ENCODE results near the gene DENND1A.

DENND1A gene

DNA sequence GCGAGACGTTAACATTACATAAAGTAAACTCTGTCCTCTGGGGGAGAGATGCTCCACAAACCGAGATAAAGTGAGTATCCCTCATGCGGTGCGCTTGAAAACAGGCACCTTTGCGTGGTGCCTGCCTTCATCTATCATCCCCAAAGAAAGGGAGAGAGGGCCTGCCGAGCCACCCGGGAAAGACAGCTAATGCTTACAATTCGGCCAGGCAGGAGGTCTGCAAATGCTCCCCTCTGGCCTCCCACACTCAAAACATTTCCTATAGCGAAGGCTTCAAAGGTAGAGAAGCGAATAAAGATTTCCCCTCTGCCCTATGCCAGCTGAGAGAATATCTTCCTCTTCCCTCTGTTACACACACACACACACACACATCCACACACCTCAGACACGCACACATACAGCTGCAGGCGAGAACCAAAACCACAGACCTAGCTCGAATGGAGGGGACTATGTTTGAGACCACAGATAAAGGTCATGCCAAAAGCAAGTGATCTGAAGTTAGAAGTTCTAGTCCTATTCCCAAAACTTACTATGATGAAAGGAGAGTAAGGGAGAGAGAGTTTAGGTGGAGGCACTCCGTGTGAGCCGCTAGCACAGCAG lies 441.1 kb downstream of the DENND1A start:
- no peak overlapping the region for H3K4me3 ChIP-seq (ENCODE audit: low read depth, low read length)
- in situ Hi-C loops (cut with HindIII; ENCODE audit: low sequenced_read_pairs) = no loop called here
- TF ChIP-seq, protein P1, sequence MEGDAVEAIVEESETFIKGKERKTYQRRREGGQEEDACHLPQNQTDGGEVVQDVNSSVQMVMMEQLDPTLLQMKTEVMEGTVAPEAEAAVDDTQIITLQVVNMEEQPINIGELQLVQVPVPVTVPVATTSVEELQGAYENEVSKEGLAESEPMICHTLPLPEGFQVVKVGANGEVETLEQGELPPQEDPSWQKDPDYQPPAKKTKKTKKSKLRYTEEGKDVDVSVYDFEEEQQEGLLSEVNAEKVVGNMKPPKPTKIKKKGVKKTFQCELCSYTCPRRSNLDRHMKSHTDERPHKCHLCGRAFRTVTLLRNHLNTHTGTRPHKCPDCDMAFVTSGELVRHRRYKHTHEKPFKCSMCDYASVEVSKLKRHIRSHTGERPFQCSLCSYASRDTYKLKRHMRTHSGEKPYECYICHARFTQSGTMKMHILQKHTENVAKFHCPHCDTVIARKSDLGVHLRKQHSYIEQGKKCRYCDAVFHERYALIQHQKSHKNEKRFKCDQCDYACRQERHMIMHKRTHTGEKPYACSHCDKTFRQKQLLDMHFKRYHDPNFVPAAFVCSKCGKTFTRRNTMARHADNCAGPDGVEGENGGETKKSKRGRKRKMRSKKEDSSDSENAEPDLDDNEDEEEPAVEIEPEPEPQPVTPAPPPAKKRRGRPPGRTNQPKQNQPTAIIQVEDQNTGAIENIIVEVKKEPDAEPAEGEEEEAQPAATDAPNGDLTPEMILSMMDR (IDR thresholded peaks at IDR 0.05; ENCODE audit: low read depth, low read length, missing control alignments) = no peak
- DNase-seq (ENCODE audit: low read depth) = no peak

DNA sequence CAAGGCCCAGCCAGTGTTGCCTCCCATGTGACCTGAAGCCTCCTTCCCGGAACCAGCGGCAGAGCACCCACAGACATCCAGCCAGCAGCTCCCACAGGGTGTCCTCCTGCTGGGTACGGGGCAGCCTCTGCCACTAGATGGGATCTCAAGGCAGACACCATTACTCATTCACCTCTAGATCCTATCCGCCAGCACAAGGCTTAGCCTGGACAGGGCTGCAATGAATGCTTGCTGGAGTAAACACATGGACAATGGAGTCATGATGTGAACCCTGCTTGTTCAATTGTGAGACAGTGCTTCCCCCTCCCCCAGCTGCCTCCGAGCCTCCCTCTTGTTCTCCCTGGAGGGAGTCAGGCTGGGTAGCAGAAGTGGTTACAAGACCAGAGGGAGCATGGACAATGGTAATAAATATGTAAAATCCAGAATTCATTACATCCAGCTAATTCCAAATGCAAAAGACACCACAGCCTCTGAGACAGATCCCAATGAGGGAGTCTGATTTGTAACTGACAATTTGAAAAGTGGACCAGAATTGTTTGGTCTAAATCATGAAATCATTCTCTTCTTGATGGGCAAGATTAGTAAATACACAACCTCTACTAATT lies 441.9 kb downstream of the DENND1A start:
- DNase-seq (ENCODE audit: low read depth) = no peak
- TF ChIP-seq, protein P1 (IDR thresholded peaks at IDR 0.05; ENCODE audit: low read depth, low read length, missing control alignments) = no peak
- in situ Hi-C loops (cut with HindIII; ENCODE audit: low sequenced_read_pairs) = no loop called here
- H3K4me3 ChIP-seq (ENCODE audit: low read depth, low read length) = no peak overlapping the region

DNA sequence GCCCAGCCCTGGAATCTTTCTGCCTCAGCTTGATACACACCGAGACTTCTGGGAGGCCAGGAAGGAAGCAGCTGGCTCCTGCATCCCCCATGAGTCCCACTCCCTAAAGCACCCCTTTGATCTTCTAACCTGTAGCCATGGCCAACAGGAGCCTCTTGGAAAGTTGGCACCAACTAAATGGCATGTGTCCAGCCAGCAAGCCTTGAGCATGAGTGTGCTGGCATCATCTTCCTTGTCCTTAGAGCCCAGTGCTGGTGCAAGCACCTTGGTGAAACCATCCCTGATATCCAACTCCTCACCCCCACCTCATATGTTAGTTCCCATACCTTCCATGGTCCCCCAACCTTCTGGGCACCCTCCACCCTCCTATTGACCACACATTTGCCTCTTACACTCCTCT lies 443.5 kb downstream of the DENND1A start:
- in situ Hi-C loops (cut with HindIII; ENCODE audit: low sequenced_read_pairs) = no loop called here
- H3K4me3 ChIP-seq (ENCODE audit: low read depth, low read length) = no peak overlapping the region
- no peak for DNase-seq (ENCODE audit: low read depth)
- TF ChIP-seq, protein P1 (IDR thresholded peaks at IDR 0.05; ENCODE audit: low read depth, low read length, missing control alignments) = no peak

DNA sequence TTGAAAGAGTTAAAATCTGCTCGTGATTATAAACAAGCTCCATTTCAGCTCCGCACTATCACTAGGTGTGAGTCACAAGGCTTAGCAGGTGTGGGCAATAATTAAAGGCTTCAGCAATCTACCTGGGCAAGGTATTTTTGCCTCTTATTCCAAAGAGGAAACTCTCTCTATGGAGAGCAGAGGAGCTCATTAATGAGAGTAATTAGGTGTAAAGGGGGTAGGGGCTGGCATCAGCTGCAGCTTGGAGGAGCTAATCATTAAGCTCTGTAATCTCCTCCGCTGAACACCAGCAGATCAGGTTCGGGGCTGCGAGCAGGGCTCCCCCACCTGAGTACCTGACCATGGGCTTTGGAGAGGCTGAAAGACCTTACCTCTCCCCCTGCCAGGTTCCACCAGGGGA lies 444.7 kb downstream of the DENND1A start:
- DNase-seq (ENCODE audit: low read depth) = no peak
- no peak overlapping the region for H3K4me3 ChIP-seq (ENCODE audit: low read depth, low read length)
- in situ Hi-C loops (cut with HindIII; ENCODE audit: low sequenced_read_pairs) = no loop called here
- TF ChIP-seq, protein P1 (IDR thresholded peaks at IDR 0.05; ENCODE audit: low read depth, low read length, missing control alignments) = no peak

DNA sequence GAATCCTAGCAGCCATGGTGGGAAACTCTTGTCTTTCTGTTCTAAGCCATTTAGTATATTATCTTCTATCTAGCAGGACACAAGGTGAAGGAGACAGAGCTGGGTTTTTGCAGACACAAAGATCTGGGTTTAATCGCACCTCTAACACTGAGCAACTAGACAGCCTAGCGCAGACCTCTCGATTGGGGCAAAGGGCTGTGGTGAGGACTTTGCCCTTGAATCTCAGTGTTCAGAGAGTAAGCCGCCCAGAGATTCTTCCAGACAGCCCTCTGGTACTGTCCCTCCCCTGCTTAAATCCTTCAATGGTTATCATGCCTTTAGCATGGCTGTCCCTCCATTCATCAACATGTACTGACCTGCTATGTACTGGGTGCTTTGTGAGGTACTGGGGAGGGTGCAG lies 445.8 kb downstream of the DENND1A start:
- TF ChIP-seq, protein P1 (IDR thresholded peaks at IDR 0.05; ENCODE audit: low read depth, low read length, missing control alignments) = no peak

DNA sequence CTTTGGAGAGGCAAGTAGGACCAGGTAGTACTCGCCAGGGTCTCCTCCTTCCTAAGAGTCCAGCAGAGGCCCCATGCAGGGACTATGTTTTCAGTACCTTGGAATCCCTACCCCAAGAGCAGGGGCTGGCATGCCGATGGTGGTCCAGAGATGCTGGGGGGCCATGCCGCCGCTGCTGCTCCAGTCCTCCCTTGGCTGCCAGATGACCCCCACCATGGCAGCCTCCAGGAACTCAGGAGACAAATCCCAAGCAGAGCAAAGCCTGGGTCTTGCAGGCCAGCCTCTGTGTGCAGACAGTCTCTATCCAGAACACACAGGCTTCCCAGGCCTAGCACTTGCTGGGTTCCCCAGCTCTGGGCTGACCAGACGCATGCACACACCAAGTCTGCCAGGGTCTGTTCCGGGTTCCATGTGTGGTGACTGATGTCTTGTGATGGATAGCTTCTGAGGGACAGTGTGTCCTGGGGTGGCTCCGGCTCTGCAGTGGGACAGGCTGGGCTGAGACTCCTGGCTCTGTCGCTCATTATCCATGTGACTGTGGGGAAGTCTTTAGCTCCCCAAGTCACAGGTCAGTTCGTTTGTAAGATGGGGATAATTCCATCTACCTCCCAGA lies 446.6 kb downstream of the DENND1A start:
- in situ Hi-C loops (cut with HindIII; ENCODE audit: low sequenced_read_pairs) = no loop called here
- H3K4me3 ChIP-seq (ENCODE audit: low read depth, low read length) = no peak overlapping the region
- DNase-seq (ENCODE audit: low read depth) = no peak
- TF ChIP-seq, protein P1 (IDR thresholded peaks at IDR 0.05; ENCODE audit: low read depth, low read length, missing control alignments) = no peak

More for the DNA sequence above, 445.8 kb downstream of the DENND1A start:
- DNase-seq (ENCODE audit: low read depth) = no peak
- in situ Hi-C loops (cut with HindIII; ENCODE audit: low sequenced_read_pairs) = no loop called here
- H3K4me3 ChIP-seq (ENCODE audit: low read depth, low read length) = no peak overlapping the region
